Ovary (tissue), 3 donors: ENCODE data around the gene TET2.

ENCODE experiments used
- POLR2A ChIP-seq: fragments of 450-650 bp; IDR thresholded peaks from one replicate; pipeline ENCODE4 v1.6.1; 2017; ENCODE audit warnings: antibody characterized with exemption, mild to moderate bottlenecking, moderate library complexity
- TF ChIP-seq, protein P1 (sequence below), 3 donors: fragments of 450-650 bp in 2 of 3; fragments of 200-600 bp in 1 of 3; IDR thresholded peaks; one replicate each; pipeline versions ENCODE4 v1.5.1 to v1.8.0; 2016 to 2022; ENCODE audit warnings: antibody characterized with exemption in 3 of 3, mild to moderate bottlenecking in 1 of 3
- donor health status: DM: no; HTN: no; CAD: no.

DNA sequence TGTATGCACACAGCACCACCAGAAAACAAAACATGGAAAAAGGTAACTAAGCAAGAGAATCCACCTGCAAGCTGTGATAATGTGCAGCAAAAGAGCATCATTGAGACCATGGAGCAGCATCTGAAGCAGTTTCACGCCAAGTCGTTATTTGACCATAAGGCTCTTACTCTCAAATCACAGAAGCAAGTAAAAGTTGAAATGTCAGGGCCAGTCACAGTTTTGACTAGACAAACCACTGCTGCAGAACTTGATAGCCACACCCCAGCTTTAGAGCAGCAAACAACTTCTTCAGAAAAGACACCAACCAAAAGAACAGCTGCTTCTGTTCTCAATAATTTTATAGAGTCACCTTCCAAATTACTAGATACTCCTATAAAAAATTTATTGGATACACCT is 90.2 kb downstream of the TET2 start:
- TF ChIP-seq, protein P1, sequence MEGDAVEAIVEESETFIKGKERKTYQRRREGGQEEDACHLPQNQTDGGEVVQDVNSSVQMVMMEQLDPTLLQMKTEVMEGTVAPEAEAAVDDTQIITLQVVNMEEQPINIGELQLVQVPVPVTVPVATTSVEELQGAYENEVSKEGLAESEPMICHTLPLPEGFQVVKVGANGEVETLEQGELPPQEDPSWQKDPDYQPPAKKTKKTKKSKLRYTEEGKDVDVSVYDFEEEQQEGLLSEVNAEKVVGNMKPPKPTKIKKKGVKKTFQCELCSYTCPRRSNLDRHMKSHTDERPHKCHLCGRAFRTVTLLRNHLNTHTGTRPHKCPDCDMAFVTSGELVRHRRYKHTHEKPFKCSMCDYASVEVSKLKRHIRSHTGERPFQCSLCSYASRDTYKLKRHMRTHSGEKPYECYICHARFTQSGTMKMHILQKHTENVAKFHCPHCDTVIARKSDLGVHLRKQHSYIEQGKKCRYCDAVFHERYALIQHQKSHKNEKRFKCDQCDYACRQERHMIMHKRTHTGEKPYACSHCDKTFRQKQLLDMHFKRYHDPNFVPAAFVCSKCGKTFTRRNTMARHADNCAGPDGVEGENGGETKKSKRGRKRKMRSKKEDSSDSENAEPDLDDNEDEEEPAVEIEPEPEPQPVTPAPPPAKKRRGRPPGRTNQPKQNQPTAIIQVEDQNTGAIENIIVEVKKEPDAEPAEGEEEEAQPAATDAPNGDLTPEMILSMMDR (IDR thresholded peaks at IDR 0.05): no peak
- no peak for TF ChIP-seq POLR2A
